Stimulated activated CD8-positive, alpha-beta memory T cell treated with anti-CD3 and anti-CD28 coated beads, Interleukin-7, amount 100 ng/mL, for 4 hours (primary cell): ENCODE results near the gene CCNG2.
A peak's percentile ranks its signal among the peaks of the same experiment; 100 is the strongest.

ENCODE experiments used
- DNase-seq, 2 donors: peaks; one replicate each; pipeline ENCODE4 v3.0.0-alpha.2; 2020; ENCODE audit warnings: low read depth in 2 of 2

Gene CCNG2

GRCh38 chr4:77203380-77204197, 46.6 kb downstream of the CCNG2 start:
- peak; percentile 15 to 59 for DNase-seq

DNA sequence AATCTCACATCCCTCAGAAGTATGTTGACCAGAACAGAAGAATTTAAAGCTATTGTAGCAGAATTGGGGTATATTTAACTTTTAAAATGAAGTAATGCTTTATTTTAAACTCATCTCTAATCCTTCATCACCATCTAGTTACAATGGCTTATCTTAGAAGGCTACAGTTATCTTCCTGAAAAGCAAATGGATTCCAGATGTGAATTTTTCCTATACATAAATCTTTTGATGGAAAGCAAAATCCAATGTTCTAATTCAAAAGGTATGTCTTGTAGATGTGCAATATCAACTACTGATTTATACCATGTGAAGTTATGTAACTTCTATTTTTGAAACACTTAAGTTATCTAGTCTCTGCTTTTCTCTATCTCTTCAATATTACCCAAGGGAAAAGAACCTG, 47.6 kb downstream of the CCNG2 start:
- DNase-seq = no peak

DNA sequence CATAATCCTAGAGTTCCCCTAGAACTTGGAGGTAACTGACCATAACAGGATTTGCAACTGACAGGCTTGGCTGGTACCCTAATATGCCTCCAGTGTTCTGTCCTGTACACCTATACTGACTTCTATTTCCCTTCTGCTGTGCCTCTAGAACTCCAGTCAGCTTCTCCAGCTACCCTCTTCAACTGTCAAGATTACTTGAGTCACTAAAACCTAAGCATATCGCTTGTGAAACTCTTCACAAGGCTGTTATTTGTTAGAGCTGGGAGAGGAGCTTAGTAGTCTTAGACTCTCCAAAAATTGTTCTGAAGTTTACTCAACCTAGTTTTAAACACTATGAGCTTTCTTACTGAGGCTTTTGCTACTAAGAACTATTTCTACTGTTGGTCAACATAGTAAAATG, 52.0 kb downstream of the CCNG2 start:
- no peak for DNase-seq

GRCh38 chr4:77209936-77210335, 52.9 kb downstream of the CCNG2 start:
- no peak for DNase-seq

GRCh38 chr4:77215107-77215506, 58.1 kb downstream of the CCNG2 start:
- DNase-seq = no peak

GRCh38 chr4:77217526-77217925, 60.5 kb downstream of the CCNG2 start:
- DNase-seq = no peak

GRCh38 chr4:77219266-77219665, 62.3 kb downstream of the CCNG2 start:
- DNase-seq = no peak
